DMS53 treated with DMSO at 0.1 percent for 48 hours (cell line): ENCODE data around the gene BLMH.

Source experiments
- DNase-seq: peaks from one replicate; lab custom pipeline; 2025; ENCODE audit not compliant: unreplicated experiment; lab: John Stamatoyannopoulos, UW

BLMH gene

GRCh38 chr17:30253312-30253711 is 38.4 kb downstream of the BLMH start:
- no peak for DNase-seq

- DNase-seq, result no peak
Observed at GRCh38 chr17:30251931-30252330, 39.8 kb downstream of the BLMH start.

- DNase-seq, result no peak
Observed at GRCh38 chr17:30249460-30249859, 42.3 kb downstream of the BLMH start.

- DNase-seq, result no peak
Observed at GRCh38 chr17:30248786-30249185, 43.0 kb downstream of the BLMH start.

- DNase-seq, result no peak
Observed at GRCh38 chr17:30246460-30246859, 45.3 kb downstream of the BLMH start.

GRCh38 chr17:30244853-30245385 is 46.8 kb downstream of the BLMH start:
- DNase-seq, result no peak

GRCh38 chr17:30243568-30243967 is 48.2 kb downstream of the BLMH start:
- no peak for DNase-seq

GRCh38 chr17:30243002-30243401 is 48.7 kb downstream of the BLMH start:
- DNase-seq, result no peak

- DNase-seq, result no peak
Observed at GRCh38 chr17:30241051-30241450, 50.7 kb downstream of the BLMH start.

- DNase-seq, result no peak
Observed at GRCh38 chr17:30240177-30240576, 51.6 kb downstream of the BLMH start.

GRCh38 chr17:30239089-30239462 is 52.7 kb downstream of the BLMH start:
- no peak for DNase-seq

GRCh38 chr17:30238387-30239088 is 53.2 kb downstream of the BLMH start:
- peak; percentile 18 for DNase-seq

- DNase-seq, result no peak
Observed at GRCh38 chr17:30238003-30238344, 53.8 kb downstream of the BLMH start.

GRCh38 chr17:30237296-30238002 is 54.3 kb downstream of the BLMH start:
- DNase-seq, result no peak

GRCh38 chr17:30236766-30237165 is 55.0 kb downstream of the BLMH start:
- DNase-seq, result no peak

GRCh38 chr17:30236297-30236624 is 55.5 kb downstream of the BLMH start:
- no peak for DNase-seq

GRCh38 chr17:30235386-30236296 is 56.1 kb downstream of the BLMH start, which contains the start of gene SLC6A4:
TSS of gene SLC6A4 (minus strand) at chr17:30235697. CDS start at chr17:30221958, 13,739 bp downstream.
- no peak for DNase-seq

- peak; percentile 23 for DNase-seq
Observed at GRCh38 chr17:30234964-30235363, 56.8 kb downstream of the BLMH start.

- DNase-seq, result no peak
Observed at GRCh38 chr17:30234296-30234695, 57.4 kb downstream of the BLMH start.

- DNase-seq, result no peak
Observed at GRCh38 chr17:30232824-30233427, 58.8 kb downstream of the BLMH start.
